ENCODE measurements around the gene TMEM225B.
"Not testable (repeated sequence)": the region's sequence is repeated elsewhere in the genome, so short reads cannot be mapped to it uniquely, and the experiment has no call there.

Gene TMEM225B

DNA sequence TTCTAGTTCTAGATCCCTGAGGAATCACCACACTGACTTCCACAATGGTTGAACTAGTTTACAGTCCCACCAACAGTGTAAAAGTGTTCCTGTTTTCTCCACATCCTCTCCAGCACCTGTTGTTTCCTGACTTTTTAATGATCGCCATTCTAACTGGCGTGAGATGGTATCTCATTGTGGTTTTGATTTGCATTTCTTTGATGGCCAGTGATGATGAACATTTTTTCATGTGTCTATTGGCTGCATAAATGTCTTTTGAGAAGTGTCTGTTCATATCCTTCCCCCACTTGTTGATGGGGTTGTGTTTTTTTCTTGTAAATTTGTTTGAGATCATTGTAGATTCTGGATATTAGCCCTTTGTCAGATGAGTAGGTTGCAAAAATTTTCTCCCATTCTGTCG is 56.6 kb downstream of the TMEM225B start:
- DNase-seq (ENCODE audit: low read depth) = not testable (repeated sequence)

DNA sequence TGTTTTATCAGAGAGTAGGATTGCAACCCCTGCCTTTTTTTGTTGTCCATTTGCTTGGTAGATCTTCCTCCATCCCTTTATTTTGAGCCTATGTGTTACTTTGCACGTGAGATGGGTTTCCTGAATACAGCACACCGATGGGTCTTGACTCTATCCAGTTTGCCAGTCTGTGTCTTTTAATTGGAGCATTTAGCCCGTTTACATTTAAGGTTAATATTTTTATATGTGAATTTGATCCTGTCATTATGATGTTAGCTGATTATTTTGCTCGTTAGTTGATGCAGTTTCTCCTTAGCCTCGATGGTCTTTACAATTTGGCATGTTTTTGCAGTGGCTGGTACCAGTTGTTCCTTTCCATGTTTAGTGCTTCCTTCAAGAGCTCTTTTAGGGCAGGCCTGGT is 59.8 kb downstream of the TMEM225B start:
- not testable (repeated sequence) for DNase-seq (ENCODE audit: low read depth)
